OCI-LY7 (cell line): ENCODE measurements around the gene TMEM50A.
"Not testable (repeated sequence)": the region's sequence is repeated elsewhere in the genome, so short reads cannot be mapped to it uniquely, and the experiment has no call there.

Experiments
- EZH2phosphoT487 ChIP-seq: fragments of 200-600 bp; sonication (generic); IDR thresholded peaks from 2 replicates; pipeline ENCODE4 v1.6.1; 2018; ENCODE audit warnings: low read depth, borderline replicate concordance, mild to moderate bottlenecking, mixed run types, antibody characterized with exemption, low read length, moderate library complexity, mixed read lengths
- TF ChIP-seq, protein P1 (sequence below): fragments of 200-600 bp; sonication (generic); conservative IDR thresholded peaks from 2 replicates; pipeline ENCODE4 v1.5.1; 2014; ENCODE audit warnings: mild to moderate bottlenecking, antibody characterized with exemption, low read length, moderate library complexity, mixed read lengths

DNA sequence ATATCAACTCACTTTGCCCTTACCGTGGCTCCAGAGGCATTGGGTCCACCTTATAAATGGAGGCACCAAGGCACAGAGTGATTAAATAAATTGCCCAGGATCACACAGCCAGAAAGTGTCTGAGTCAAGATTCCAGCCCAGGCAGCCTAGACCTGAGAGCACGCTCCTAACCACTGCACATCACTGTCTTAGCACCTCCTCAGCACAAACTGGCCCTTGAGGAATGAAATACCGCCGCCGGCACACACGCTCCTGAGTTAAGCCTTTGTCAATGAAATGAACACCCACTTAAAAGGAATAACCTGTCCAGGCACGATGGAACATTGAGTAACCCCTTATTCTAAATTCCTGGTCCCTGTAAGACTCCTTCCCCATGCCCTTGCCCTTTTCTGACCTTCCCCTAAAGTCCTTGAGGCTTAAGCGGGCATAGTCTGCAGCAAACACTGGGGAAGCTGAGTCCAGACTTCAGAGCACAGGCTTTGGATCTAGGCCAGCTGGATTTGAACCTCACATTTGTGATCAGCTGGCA is 49.5 kb upstream of the TMEM50A start:
- TF ChIP-seq, protein P1, sequence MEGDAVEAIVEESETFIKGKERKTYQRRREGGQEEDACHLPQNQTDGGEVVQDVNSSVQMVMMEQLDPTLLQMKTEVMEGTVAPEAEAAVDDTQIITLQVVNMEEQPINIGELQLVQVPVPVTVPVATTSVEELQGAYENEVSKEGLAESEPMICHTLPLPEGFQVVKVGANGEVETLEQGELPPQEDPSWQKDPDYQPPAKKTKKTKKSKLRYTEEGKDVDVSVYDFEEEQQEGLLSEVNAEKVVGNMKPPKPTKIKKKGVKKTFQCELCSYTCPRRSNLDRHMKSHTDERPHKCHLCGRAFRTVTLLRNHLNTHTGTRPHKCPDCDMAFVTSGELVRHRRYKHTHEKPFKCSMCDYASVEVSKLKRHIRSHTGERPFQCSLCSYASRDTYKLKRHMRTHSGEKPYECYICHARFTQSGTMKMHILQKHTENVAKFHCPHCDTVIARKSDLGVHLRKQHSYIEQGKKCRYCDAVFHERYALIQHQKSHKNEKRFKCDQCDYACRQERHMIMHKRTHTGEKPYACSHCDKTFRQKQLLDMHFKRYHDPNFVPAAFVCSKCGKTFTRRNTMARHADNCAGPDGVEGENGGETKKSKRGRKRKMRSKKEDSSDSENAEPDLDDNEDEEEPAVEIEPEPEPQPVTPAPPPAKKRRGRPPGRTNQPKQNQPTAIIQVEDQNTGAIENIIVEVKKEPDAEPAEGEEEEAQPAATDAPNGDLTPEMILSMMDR = not testable (repeated sequence)
- not testable (repeated sequence) for TF ChIP-seq EZH2phosphoT487
